ENCODE measurements around the gene STRN3.
"Not testable (repeated sequence)": the region's sequence is repeated elsewhere in the genome, so short reads cannot be mapped to it uniquely, and the experiment has no call there.

STRN3 gene

GRCh38 chr14:30921788-30922187 is 104.4 kb downstream of the STRN3 start:
- in situ Hi-C loops (cut with MboI; ENCODE audit: low sequenced_read_pairs) = no loop called here

GRCh38 chr14:30921305-30921704 is 104.9 kb downstream of the STRN3 start:
- in situ Hi-C loops (cut with MboI; ENCODE audit: low sequenced_read_pairs) = no loop called here

- in situ Hi-C loops (cut with MboI; ENCODE audit: low sequenced_read_pairs) = no loop called here
Observed at GRCh38 chr14:30915596-30915995, 110.6 kb downstream of the STRN3 start.

- in situ Hi-C loops (cut with MboI; ENCODE audit: low sequenced_read_pairs) = no loop called here
Observed at GRCh38 chr14:30914812-30915211, 111.4 kb downstream of the STRN3 start.

- in situ Hi-C loops (cut with MboI; ENCODE audit: low sequenced_read_pairs) = no loop called here
Observed at GRCh38 chr14:30908826-30909225, 117.4 kb downstream of the STRN3 start.

GRCh38 chr14:30907659-30908057 is 118.5 kb downstream of the STRN3 start:
- in situ Hi-C loops (cut with MboI; ENCODE audit: low sequenced_read_pairs) = no loop called here

- in situ Hi-C loops (cut with MboI; ENCODE audit: low sequenced_read_pairs) = no loop called here
Observed at GRCh38 chr14:30906752-30907658, 119.2 kb downstream of the STRN3 start.

GRCh38 chr14:30903285-30904124 is 122.7 kb downstream of the STRN3 start:
- in situ Hi-C loops (cut with MboI; ENCODE audit: low sequenced_read_pairs) = no loop called here

- in situ Hi-C loops (cut with MboI; ENCODE audit: low sequenced_read_pairs) = not testable (repeated sequence)
Observed at GRCh38 chr14:30897121-30897520, 129.1 kb downstream of the STRN3 start.

- in situ Hi-C loops (cut with MboI; ENCODE audit: low sequenced_read_pairs) = no loop called here
Observed at GRCh38 chr14:30896435-30896834, 129.7 kb downstream of the STRN3 start.

- in situ Hi-C loops (cut with MboI; ENCODE audit: low sequenced_read_pairs) = no loop called here
Observed at GRCh38 chr14:30894923-30895515, 131.2 kb downstream of the STRN3 start.

- in situ Hi-C loops (cut with MboI; ENCODE audit: low sequenced_read_pairs) = no loop called here
Observed at GRCh38 chr14:30893819-30894218, 132.4 kb downstream of the STRN3 start.

- in situ Hi-C loops (cut with MboI; ENCODE audit: low sequenced_read_pairs) = no loop called here
Observed at GRCh38 chr14:30889244-30889594, 137.0 kb downstream of the STRN3 start.

GRCh38 chr14:30888480-30889243 is 137.5 kb downstream of the STRN3 start:
- in situ Hi-C loops (cut with MboI; ENCODE audit: low sequenced_read_pairs) = no loop called here

- in situ Hi-C loops (cut with MboI; ENCODE audit: low sequenced_read_pairs) = no loop called here
Observed at GRCh38 chr14:30885840-30886740, 140.1 kb downstream of the STRN3 start.

GRCh38 chr14:30884901-30885300 is 141.3 kb downstream of the STRN3 start:
- in situ Hi-C loops (cut with MboI; ENCODE audit: low sequenced_read_pairs) = no loop called here

GRCh38 chr14:30883508-30884294 is 142.5 kb downstream of the STRN3 start:
- in situ Hi-C loops (cut with MboI; ENCODE audit: low sequenced_read_pairs) = no loop called here

GRCh38 chr14:30882431-30882830 is 143.7 kb downstream of the STRN3 start:
- in situ Hi-C loops (cut with MboI; ENCODE audit: low sequenced_read_pairs) = no loop called here

GRCh38 chr14:30876692-30877091 is 149.5 kb downstream of the STRN3 start:
- in situ Hi-C loops (cut with MboI; ENCODE audit: low sequenced_read_pairs) = no loop called here

All from HL-60/S4 treated with retinoic acid at 250 ng/mL for 4 days and 3 days (cell line).